ENCODE measurements around the gene IFITM10.

The IFITM10 gene

DNA sequence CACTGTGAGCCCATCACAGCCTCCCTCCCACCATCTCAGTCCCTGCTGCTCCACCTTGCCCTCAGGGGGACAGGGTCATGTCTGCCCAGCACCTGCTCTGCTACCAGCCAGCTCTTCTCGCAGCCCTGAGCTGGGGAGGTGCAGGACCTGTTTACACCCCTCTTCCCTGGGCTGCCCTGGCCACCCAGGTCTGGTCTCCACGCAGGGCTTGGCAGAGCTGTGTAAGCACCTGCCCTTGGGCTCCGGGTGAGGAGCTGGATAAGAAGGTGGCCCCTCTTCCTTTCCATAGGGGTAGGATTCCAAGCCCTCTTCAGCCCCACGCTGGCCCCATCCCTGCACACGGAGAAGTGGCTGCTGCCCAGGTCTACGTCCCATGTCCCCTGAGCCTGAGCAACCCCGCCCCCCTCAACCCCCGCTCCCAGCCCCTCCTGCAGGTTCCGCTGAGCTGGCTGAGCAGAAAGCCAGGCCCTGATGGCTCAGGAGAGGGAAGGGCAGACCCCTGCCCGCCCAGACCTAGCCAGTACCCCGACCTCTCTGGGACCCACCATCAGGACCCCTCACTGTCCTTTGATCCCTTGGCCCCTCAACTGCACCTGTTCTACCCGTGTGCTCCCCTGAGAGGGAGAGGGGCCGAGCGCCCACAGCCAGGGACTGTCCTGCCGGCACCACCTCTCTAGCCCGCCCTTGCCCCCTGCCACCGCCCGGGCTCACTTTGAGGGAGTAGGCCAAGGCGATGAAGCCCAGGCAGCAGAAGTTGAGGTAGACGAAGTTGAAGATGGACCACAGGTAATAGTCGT, 3.2 kb downstream of the IFITM10 start:
- no peak for DNase-seq (ENCODE audit: low read depth)
- H3K9me3 ChIP-seq (ENCODE audit: control insufficient read depth, low read length), result no peaks in the 10 kb centered on the region
- H3K9ac ChIP-seq (ENCODE audit: low read length), result no peak overlapping the region
- H3K36me3 ChIP-seq (ENCODE audit: control insufficient read depth, insufficient read depth, low read length, severe bottlenecking), result peaks cover 6% of the 10 kb centered on the region
- peaks cover 46% of the 10 kb centered on the region for H3K4me1 ChIP-seq (ENCODE audit: control insufficient read depth, insufficient read depth, low read length)
- H3K4me3 ChIP-seq (ENCODE audit: low read length), result peak overlapping the region; percentile 79
- H3K27me3 ChIP-seq (replicated peaks; ENCODE audit: control insufficient read depth, insufficient read depth, low read length), result no peaks in the 10 kb centered on the region

DNA sequence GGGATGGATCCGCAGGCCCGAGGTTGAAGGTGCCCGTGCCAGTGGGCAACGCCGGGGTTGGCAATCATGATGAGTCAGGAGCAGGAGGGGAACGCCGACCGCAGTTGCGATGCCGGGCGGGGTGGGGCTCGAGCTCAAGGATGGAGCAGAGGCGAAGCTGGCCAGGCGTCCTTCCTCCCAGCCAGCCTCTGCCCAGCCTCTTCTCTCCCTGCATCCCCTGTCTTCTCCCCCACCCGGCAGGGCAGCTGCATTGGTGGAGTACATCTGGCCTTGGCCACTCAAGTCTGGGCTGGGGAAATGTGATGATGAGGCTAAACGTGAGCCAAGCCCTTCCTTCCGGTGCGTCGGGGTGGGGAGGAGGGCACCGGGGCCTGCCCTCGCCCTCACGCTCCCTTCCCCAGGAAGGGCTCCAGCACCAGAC, 3.9 kb downstream of the IFITM10 start:
- Histone ChIP-seq H3K4me1 (ENCODE audit: control insufficient read depth, insufficient read depth, low read length) (peaks cover 43% of the 10 kb centered on the region), H3K9me3 (ENCODE audit: control insufficient read depth, low read length) (no peaks in the 10 kb centered on the region), H3K36me3 (ENCODE audit: control insufficient read depth, insufficient read depth, low read length, severe bottlenecking) (no peaks in the 10 kb centered on the region), H3K4me3 (ENCODE audit: low read length) (peak overlapping the region; percentile 11), H3K27me3 (replicated peaks; ENCODE audit: control insufficient read depth, insufficient read depth, low read length) (no peaks in the 10 kb centered on the region), H3K9ac (ENCODE audit: low read length) (no peak overlapping the region)
- DNase-seq (ENCODE audit: low read depth), result no peak

DNA sequence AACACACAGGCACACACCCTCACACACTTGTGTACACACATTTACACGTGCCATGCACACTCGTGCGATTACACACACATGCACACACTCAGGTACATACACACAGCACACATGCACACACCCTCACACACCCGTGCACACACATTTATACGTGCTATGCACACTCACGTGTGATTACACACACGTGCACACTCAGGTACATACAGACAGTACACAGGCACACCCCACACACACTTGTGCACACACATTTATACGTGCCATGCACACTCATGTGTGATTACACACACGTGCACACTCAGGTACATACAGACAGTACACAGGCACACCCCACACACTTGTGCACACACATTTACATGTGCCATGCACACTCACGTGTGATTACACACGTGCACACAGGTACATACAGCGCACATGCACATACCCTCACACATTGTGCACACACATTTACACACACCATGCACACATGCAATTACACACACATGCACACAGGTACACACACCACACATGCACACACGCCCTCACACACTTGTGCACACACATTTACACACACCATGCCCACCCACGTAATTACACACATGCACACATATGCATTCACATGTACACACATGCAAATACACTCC, 4.6 kb downstream of the IFITM10 start:
- no peak overlapping the region for H3K9ac ChIP-seq (ENCODE audit: low read length)
- H3K27me3 ChIP-seq (replicated peaks; ENCODE audit: control insufficient read depth, insufficient read depth, low read length), result no peaks in the 10 kb centered on the region
- H3K4me1 ChIP-seq (ENCODE audit: control insufficient read depth, insufficient read depth, low read length), result peaks cover 36% of the 10 kb centered on the region
- no peak for DNase-seq (ENCODE audit: low read depth)
- no peaks in the 10 kb centered on the region for H3K36me3 ChIP-seq (ENCODE audit: control insufficient read depth, insufficient read depth, low read length, severe bottlenecking)
- H3K9me3 ChIP-seq (ENCODE audit: control insufficient read depth, low read length), result no peaks in the 10 kb centered on the region
- H3K4me3 ChIP-seq (ENCODE audit: low read length), result no peak overlapping the region

DNA sequence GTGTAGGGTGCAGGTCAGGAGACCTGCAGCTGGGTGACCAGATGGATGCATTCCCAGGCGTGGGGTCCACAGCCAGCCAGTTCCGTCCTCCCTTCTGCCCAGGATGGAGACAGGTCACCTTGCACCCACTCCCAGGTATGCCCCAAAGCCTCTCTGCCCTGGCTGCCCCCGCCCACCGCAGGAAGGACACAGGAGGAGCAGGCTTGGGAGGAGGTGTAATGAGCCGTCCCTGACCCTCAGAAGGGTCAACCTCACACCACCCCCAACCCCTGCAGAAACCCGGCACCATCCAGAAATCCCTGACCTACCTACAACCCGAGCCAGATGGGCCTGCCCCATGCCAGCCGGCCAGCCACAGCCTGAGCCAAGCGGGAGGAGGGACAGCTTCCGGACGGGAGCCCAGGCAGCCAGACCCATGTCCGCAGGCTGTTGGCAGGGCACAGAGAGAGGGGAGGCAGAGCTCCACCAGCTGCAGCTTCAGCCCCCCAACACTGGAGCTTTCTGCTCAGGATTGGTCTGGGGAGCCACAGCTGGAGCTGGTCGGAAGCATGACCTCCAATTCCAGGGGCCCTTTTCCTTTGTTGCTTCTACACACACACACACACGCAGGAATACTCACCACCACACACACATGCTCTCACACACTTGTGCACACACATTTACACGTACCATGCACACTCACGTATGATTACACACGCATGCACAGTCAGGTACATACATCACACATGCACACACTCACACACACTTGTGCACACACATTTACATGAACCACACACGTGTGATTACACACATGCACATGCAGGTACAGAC, 5.3 kb downstream of the IFITM10 start:
- no peak for DNase-seq (ENCODE audit: low read depth)
- Histone ChIP-seq H3K9me3 (ENCODE audit: control insufficient read depth, low read length) (no peaks in the 10 kb centered on the region), H3K27me3 (replicated peaks; ENCODE audit: control insufficient read depth, insufficient read depth, low read length) (no peaks in the 10 kb centered on the region), H3K4me3 (ENCODE audit: low read length) (no peak overlapping the region), H3K4me1 (ENCODE audit: control insufficient read depth, insufficient read depth, low read length) (peaks cover 28% of the 10 kb centered on the region), H3K36me3 (ENCODE audit: control insufficient read depth, insufficient read depth, low read length, severe bottlenecking) (no peaks in the 10 kb centered on the region), H3K9ac (ENCODE audit: low read length) (peak overlapping the region; percentile 15)

DNA sequence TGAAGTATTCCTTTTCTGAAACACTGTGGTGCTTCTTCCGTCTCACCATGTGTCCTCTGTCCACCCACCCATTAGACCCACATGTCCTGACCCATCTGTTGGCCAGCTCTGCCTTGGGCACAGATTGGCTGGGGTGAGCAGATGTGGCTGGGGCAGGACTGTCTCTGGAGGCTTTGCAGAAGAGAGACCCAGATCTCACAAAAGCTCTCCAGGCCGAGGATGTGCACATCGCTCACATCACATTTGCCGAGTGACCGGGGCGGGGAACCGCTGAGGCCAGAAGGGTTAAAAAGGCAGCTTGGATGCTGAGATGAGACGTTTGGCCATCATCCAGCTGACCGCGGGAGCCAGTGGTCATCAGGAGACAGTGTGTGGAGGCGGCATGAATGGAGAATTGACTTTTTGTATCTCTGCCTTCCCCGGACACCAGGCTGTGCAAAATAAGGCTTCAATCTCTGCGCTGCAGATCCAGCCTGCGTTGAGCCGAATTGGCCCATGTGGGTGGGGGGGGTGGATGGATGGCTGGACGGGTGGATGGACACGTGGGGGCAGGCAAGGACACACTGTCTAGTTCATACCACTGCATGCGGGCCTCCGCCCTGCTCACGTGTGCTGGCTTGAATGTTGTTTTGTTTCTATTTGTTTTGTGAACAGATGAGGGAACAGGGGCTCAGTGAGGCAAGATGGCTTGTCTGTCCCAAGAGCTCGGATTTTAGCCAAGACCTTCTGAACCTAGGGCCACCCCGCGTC, 6.1 kb downstream of the IFITM10 start:
- Histone ChIP-seq H3K4me3 (ENCODE audit: low read length) (no peak overlapping the region), H3K9ac (ENCODE audit: low read length) (peak overlapping the region; percentile 15), H3K27me3 (replicated peaks; ENCODE audit: control insufficient read depth, insufficient read depth, low read length) (no peaks in the 10 kb centered on the region), H3K36me3 (ENCODE audit: control insufficient read depth, insufficient read depth, low read length, severe bottlenecking) (no peaks in the 10 kb centered on the region), H3K9me3 (ENCODE audit: control insufficient read depth, low read length) (no peaks in the 10 kb centered on the region), H3K4me1 (ENCODE audit: control insufficient read depth, insufficient read depth, low read length) (peaks cover 21% of the 10 kb centered on the region)
- DNase-seq (ENCODE audit: low read depth), result no peak

DNA sequence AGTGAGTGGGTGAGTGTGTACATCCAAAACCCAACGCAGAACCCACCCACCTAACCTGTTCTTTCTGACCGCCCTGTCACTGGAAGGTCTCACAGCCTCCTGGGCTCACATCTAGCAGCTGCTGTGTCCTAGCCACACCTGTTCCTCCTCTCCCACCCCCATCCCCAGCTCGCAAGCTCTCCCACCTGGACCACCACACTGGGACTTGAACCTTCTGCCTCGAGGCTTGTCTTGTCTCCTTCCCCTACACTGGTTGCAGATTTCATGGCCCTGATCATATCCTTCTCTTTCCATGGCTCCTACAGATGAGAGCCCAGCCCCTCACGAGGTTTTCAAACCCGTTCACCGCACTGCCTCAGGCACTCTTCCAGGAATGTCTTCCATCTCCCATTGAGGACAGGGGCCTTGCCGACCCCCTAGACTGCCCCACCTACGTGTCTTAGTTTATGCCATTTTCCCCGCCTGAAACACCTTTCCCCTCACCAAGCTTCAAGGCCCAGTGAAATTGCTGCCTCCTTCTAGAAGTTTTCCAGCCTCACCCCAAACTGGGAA, 6.7 kb downstream of the IFITM10 start:
- H3K36me3 ChIP-seq (ENCODE audit: control insufficient read depth, insufficient read depth, low read length, severe bottlenecking), result no peaks in the 10 kb centered on the region
- no peak overlapping the region for H3K4me3 ChIP-seq (ENCODE audit: low read length)
- no peak for DNase-seq (ENCODE audit: low read depth)
- H3K9me3 ChIP-seq (ENCODE audit: control insufficient read depth, low read length), result no peaks in the 10 kb centered on the region
- no peaks in the 10 kb centered on the region for H3K27me3 ChIP-seq (replicated peaks; ENCODE audit: control insufficient read depth, insufficient read depth, low read length)
- H3K4me1 ChIP-seq (ENCODE audit: control insufficient read depth, insufficient read depth, low read length), result peaks cover 19% of the 10 kb centered on the region
- H3K9ac ChIP-seq (ENCODE audit: low read length), result no peak overlapping the region

DNA sequence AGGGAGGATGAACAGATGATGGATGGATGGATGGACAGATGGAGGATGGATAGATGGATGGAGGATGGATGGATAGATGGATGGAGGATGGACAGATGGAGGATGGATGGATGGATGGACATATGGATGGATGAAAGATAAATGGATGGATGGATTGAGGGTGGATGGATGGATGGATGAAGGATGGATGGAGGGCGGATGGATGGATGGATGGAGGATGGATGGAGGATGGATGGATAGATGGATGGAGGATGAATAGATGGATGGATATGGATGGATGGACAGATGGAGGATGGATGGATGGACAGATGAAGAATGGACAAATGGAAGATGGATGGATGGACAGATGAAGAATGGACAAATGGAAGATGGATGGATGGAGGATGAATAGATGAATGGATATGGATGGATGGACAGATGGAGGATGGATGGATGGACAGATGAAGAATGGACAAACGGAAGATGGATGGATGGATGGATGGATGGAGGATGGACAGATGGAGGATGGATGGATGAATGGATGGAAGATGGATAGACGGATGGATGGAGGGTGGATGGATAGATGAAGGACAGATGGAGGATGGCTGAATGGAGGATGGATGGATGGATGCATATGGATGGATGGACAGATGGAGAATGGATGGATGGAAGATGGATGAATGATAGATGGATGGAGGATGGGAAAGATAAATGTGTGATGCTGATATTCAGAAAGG, 7.4 kb downstream of the IFITM10 start:
- H3K27me3 ChIP-seq (replicated peaks; ENCODE audit: control insufficient read depth, insufficient read depth, low read length), result no peaks in the 10 kb centered on the region
- no peaks in the 10 kb centered on the region for H3K9me3 ChIP-seq (ENCODE audit: control insufficient read depth, low read length)
- peaks cover 19% of the 10 kb centered on the region for H3K4me1 ChIP-seq (ENCODE audit: control insufficient read depth, insufficient read depth, low read length)
- no peak overlapping the region for H3K4me3 ChIP-seq (ENCODE audit: low read length)
- DNase-seq (ENCODE audit: low read depth), result no peak
- H3K36me3 ChIP-seq (ENCODE audit: control insufficient read depth, insufficient read depth, low read length, severe bottlenecking), result no peaks in the 10 kb centered on the region
- no peak overlapping the region for H3K9ac ChIP-seq (ENCODE audit: low read length)

DNA sequence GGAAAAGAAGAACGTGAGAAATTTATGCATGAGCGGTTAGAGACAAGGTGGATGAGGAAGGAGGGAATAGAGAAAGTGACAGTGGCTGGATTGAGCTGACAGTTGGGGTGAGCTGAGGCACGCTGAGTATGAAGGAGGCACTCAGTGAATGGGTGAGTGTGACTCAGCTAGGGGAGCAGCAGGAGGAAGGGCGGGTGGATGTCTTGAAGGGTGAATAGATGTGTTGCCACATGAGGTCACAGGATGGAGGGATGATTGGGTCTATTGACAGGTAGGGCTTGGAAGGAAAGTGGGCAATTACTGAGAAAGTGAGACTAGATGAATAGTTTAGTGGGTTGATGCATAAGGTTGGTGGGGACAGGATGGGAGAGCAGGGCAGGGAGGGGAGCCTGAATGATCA, 8.0 kb downstream of the IFITM10 start:
- Histone ChIP-seq H3K36me3 (ENCODE audit: control insufficient read depth, insufficient read depth, low read length, severe bottlenecking) (no peaks in the 10 kb centered on the region), H3K27me3 (replicated peaks; ENCODE audit: control insufficient read depth, insufficient read depth, low read length) (no peaks in the 10 kb centered on the region), H3K9me3 (ENCODE audit: control insufficient read depth, low read length) (peaks cover 6% of the 10 kb centered on the region), H3K4me3 (ENCODE audit: low read length) (no peak overlapping the region), H3K4me1 (ENCODE audit: control insufficient read depth, insufficient read depth, low read length) (peaks cover 14% of the 10 kb centered on the region), H3K9ac (ENCODE audit: low read length) (no peak overlapping the region)
- no peak for DNase-seq (ENCODE audit: low read depth)

DNA sequence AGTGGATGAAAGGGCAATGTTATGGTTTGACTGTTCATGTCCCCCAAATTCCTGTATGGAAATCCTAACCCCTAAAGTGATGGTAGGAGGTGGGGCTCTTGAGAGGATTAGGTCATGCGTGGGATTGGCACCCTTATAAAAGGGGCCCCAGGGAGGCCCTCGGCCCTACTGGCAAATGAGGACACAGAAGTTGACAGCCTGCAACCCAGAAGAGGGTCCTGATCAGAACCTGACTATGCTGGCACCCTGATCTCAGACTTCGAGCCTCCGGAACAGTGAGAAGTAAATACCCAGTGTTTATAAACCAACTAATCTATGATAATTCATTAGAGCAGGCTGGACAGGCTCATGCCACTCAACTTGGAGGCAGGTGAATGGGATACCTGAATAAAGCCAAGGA, 8.7 kb downstream of the IFITM10 start:
- peaks cover 14% of the 10 kb centered on the region for H3K4me1 ChIP-seq (ENCODE audit: control insufficient read depth, insufficient read depth, low read length)
- H3K9ac ChIP-seq (ENCODE audit: low read length), result no peak overlapping the region
- H3K36me3 ChIP-seq (ENCODE audit: control insufficient read depth, insufficient read depth, low read length, severe bottlenecking), result no peaks in the 10 kb centered on the region
- peaks cover 12% of the 10 kb centered on the region for H3K9me3 ChIP-seq (ENCODE audit: control insufficient read depth, low read length)
- no peak overlapping the region for H3K4me3 ChIP-seq (ENCODE audit: low read length)
- no peaks in the 10 kb centered on the region for H3K27me3 ChIP-seq (replicated peaks; ENCODE audit: control insufficient read depth, insufficient read depth, low read length)
- DNase-seq (ENCODE audit: low read depth), result no peak

DNA sequence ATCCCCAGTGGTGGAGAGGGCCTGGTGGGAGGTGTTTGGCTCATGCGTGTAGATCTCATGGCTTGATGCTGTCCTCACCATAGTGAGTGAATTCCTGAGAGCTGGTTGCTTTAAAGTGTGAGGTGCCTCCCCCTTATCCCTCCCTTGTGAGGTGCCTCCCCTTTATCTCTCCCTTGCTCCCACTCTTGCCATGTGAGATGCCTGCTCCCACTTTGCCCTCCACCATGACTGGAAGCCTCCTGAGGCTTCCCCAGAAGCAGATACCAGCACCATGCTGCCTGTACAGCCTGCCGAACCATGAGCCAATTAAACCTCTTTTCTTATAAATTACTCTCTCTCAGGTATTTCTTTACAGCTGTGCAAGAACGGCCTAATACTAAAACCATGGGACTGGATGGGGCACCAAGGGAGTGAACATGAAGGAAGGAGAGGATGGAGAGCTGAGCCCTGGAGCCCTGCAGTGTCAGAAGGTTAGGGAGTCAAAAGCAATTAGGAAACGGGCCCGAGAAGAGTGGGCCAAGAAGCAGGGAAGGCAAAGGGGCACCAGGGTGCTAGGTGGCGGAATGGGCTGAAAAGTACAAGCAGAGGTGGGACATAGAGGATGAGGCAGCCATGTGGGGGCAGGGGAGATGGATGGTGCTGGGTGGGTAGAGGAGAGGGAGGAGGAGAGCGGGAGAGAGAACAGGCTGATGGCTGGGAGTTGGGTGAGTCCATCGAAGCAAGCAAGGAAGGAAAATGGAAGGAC, 9.4 kb downstream of the IFITM10 start:
- DNase-seq (ENCODE audit: low read depth), result no peak
- Histone ChIP-seq H3K4me3 (ENCODE audit: low read length) (no peak overlapping the region), H3K36me3 (ENCODE audit: control insufficient read depth, insufficient read depth, low read length, severe bottlenecking) (no peaks in the 10 kb centered on the region), H3K4me1 (ENCODE audit: control insufficient read depth, insufficient read depth, low read length) (peaks cover 14% of the 10 kb centered on the region), H3K27me3 (replicated peaks; ENCODE audit: control insufficient read depth, insufficient read depth, low read length) (no peaks in the 10 kb centered on the region), H3K9me3 (ENCODE audit: control insufficient read depth, low read length) (peaks cover 16% of the 10 kb centered on the region), H3K9ac (ENCODE audit: low read length) (no peak overlapping the region)
